ENCODE data around the gene SOCS3.
A peak's percentile ranks its signal among the peaks of the same experiment; 100 is the strongest.

- no peak for TF ChIP-seq CTCF (conservative IDR thresholded peaks at IDR 0.05; ENCODE audit: low read length)
- peak; percentile 90; the same call in 1 of the 2 replicates for TF ChIP-seq EZH2phosphoT487 (IDR thresholded peaks at IDR 0.05; ENCODE audit: borderline replicate concordance, low read depth, low read length)
Observed at GRCh38 chr17:78359321-78359996, 418 bp downstream of the SOCS3 start.

All from OCI-LY7 (cell line).